HL-60/S4 treated with retinoic acid at 250 ng/mL for 4 days and 3 days (cell line): ENCODE data around the gene HOXB7.

Source experiments
- in situ Hi-C: fragments of 300-500 bp; cut with MboI; formaldehyde crosslinking; loops from 2 replicates; pipeline ENCODE4 v1.7.0; 2022; ENCODE audit warnings: low sequenced_read_pairs

The HOXB7 gene

DNA sequence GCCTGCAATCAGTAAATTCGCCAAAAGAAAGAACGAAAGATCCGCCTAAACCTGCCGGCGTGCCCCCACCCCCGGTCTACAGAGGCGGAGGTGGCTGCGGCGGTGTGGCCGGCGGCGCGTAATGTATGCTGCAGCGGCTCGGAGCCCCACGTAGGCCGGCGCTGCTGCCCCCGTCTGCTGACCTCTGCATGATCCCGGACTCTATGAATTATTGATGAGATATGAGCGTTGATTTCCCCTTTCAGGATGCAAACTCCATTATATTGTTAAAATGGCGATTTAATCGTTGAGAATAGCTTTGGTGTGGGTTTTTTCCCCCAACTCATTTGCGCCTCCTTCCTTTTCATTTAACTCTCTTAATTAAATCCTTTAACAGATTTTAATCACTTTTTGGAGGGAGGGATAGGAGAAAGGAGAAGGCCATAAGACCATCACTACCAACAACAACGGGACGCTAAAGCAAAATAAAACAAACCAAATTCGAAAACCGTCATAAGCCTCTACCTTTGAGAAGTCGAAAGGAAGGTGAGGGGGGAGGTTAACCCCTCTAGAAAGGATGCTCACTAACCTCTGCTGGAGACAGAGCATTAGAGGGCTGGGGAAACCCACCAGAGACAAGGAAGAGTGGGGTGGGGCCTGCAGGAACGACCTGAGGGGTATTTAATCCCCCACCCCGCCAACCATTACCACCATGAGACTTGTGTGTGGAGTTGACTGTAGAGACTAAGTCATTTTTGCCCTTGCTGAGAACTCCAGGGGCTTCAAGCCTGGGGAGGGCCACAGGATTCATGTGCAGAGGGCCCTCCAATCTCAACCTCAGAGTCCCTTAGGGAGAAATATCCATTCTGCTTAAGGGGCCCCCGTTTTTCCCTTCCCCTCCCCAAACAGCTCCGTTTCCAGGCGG is 24.2 kb downstream of the HOXB7 start:
- in situ Hi-C loops: no loop called here

DNA sequence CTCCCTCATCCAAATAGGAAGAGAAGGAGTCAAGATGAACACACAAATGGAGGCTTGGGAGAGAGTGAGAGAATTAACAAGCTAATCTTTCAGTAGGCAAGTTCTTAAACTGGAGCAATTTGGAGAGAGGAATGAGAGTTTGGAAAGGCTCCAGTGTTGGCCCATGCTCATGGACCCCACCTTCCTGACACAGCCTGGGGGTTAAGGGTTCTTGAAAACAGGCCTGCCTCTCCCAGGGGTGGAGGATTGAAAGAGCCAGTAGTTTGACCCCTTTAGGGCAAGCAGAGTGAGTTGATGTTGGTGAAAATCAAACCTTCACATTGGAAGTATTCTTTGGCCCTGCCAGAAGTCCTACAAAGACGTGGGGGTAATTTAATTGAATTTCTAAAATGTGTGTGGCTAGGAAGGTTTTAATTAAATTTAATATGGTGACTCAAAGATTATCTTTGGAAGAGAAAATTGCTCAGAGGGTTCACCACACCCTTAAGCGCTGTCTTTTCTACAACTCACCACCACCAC is 26.5 kb downstream of the HOXB7 start:
- in situ Hi-C loops: no loop called here

DNA sequence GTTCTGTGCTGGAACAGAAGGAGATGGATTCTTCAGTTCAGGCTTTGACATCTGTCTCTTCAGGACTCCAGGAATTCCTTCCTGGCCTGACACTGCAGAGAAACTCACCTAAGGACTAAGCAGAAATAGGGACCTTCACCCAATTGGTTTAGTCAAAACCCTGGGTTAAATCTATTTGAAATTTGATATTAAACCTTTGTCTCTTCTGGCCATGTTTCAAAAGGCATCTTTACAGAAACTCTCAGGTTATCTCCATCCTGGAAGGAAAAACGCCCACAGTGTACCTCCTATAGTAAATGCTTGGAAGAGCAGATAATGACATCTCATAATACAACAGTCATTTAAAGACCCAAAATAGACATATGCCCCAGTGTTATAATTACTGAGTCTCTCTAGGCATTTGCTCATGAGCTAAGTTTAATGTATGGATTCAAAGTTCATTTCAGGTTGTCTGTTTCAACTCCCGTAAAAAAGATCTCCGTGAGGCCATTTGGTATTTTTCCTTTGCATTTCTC is 27.1 kb downstream of the HOXB7 start:
- in situ Hi-C loops: no loop called here

DNA sequence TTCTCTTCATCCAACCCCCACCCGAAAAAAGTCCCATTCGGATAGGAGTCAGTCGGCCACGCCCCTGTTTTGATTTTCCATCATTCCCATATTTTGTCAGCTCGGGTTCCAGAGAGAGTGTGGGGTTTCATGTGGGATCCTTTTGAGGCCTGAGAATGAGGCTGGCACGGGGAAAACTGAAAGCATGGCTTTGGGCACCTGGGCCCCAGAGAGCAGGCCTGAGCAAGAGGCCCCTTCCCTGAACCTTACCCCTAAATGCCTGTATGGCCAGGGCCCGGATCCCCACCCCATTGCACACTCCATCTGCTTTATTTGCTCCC is 28.1 kb downstream of the HOXB7 start:
- in situ Hi-C loops: no loop called here

DNA sequence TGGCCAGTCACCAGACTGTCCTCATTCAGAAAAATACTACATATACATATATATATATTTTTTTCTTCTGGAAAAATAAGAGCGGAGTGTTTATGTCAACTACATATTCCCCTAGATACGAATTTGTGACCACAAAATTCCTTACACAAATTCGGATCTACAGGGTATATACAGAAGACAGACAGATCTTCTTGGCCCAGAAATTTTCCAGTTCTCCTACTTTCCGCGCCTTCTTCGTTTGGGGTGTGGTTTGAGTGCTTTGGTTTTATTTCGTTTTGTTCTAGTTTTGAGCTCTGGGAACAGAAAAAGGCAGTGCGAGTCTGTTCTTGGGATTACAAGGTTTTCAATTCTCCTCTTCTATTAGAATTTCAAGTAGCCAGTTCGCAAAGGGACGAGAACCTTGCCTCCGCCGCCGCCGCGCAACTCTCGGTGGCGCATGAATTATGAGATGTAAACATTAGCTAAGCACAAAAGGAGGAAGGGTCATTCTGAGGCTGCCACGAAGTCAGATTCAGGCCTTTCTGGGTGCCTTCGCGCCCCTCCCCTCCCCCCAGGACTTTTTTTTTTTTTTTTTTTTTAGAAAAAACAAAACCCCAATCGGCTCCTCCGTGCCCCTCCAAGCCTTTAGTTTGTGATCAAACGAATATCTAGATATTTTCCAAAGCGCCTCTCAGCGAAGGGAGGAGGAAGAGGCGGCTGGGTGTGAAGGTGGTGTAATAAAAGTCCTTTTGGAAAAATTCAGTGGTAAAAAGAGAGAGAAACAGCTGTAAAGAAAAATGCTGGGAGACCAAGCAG is 30.9 kb downstream of the HOXB7 start:
- in situ Hi-C loops: no loop called here

DNA sequence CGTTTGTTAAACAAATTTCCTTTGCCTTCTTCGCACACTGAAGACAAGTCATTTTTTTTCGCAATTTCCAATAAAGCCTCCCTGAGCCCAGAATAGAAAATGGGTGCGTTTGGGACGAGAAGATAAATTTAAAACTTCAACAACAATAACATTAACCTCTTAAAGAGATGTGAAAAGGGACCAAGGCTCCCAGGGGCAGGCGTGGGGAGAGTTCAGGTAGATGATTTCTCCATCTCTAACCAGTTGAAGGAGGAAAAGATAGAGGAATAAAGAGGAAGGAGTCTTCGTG is 31.4 kb downstream of the HOXB7 start:
- in situ Hi-C loops: no loop called here

DNA sequence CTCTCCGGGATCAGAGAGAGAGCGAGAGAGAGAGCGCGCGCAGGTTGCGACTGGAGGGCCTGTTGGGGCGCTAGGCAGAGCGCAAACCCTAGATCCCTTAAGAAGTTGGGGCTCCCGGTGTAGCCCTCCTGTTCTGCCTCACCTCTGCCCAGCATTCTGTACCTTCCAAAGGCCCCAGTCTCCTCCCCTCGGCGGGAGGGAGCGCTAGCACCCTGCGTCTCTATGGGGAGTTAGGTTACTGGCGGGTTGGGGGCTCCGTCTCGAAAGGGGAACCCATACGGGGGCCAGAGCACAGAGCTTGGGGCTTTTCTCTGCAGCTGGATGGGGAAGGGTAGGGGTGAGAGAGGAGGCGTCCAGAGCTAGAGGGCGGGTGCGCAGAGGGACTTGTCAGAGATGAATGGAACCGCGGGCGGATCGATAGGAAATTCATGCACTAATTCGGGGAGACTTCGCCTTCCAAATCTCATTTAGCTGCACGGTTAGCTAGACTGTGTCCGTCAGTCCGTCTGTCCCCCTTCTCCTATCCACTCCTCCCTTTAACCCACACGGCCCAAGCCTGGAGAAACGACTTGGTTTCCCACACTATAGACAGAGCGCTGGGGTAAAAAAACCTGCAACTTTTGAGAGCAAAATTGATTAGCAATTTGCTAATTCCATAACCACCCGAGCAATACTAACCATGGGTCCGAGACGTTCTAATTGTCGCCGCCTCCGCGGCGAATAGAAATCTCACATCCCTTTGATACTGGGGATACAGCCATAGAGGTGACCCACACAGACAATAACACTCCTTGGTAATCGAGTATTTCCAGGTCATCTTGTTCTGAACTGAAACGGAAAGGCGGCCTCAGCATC is 32.0 kb downstream of the HOXB7 start:
- in situ Hi-C loops: no loop called here

DNA sequence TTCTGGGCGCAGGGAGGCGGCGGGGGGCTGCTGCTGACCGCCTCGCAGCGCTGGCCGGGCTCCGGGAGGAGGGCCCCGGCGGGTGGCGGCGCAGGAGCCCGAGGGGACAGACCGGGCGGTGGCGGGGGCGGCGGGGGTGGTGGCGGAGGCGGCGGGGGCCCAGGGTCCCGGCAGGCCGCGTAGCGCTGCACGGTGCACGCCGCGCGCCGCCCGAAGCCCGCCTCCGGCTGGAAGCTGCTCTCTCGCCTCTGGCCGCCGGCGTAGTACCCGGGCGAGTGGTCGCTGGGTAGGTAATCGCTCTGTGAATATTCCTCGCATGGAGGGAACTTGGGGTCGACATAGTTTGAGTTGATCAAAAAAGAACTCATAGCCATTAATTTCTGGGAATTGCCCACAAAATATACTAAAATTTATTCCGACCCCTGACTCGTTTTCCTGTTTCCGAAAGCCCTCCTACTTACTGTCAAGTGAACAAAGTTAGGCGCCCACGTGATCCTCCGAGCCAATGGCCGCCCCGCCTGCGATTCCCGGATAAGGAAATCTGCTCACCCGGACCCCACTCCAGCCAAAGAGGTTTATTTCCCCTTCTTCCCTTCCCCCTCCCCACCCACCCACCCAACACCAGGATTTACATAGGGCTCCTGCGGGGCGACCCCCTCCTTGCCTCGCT is 32.7 kb downstream of the HOXB7 start, which contains the start of gene HOXB4:
Gene HOXB4, minus strand, starts transcription at position 405 of the 670 bp plus-strand sequence. Its CDS starts 31 bp downstream, at position 374.
- in situ Hi-C loops: no loop called here

DNA sequence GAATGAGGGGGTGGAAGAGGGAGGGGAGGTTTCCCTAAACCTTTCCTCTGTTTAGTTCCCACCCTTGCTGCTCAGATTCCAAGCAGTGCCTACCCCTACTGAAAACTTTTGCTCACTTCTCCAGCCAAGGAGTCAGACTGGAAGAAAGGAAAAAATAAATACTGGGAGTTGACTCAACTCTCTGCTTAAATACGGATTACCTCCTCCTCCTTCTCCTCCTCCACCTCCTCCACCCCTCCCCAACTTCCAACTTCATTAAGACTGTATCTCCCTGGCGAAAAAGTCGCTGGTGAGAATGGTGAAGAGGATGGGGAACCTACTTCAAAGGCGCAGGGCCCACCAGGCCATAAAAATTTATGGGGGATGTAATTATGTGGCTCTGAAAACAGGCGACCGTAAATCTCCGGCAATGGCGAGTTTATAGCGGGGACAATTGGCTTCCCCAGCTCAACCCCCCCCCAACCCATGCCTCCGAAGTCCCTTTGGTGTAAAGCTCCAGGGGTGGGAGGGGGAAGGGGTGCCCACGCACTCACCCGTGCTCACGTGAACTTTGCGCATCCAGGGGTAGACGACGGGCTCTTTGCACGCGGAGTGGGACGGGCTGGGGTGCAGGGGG is 33.4 kb downstream of the HOXB7 start:
- in situ Hi-C loops: no loop called here

DNA sequence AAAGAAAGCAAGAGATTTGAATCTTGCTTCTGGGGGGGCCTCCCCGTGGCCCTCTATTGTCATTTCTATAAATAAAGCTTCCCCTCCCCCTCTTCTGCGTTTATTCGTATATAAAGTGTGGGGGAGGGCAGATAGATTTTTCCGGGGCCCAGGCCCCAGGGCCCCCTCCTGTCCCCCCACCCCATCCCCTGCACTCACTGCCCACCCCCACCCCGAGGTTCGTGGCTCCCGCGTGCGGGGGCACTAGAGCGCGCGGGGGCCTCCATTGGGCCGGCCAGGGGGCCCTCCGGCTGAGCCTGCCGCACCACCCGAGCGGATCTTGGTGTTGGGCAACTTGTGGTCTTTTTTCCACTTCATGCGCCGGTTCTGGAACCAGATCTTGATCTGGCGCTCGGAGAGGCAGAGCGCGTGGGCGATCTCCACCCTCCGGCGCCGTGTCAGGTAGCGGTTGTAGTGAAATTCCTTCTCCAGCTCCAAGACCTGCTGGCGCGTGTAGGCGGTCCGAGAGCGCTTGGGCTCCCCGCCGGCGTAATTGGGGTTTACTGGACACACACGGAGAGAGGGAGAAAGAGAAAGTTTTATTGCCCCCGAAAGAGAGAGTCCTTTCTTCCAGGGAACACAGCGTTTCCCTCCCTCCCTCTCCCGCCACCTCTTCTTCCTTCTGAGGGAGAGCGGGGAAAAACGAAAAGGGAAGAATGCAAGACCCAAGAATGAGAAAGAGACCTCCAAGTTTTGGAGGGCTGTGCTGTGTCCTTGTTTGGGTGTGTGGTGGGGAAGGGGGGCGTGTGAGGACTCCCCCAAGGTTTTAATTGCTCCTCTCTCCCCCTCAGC is 34.1 kb downstream of the HOXB7 start:
- in situ Hi-C loops: no loop called here

DNA sequence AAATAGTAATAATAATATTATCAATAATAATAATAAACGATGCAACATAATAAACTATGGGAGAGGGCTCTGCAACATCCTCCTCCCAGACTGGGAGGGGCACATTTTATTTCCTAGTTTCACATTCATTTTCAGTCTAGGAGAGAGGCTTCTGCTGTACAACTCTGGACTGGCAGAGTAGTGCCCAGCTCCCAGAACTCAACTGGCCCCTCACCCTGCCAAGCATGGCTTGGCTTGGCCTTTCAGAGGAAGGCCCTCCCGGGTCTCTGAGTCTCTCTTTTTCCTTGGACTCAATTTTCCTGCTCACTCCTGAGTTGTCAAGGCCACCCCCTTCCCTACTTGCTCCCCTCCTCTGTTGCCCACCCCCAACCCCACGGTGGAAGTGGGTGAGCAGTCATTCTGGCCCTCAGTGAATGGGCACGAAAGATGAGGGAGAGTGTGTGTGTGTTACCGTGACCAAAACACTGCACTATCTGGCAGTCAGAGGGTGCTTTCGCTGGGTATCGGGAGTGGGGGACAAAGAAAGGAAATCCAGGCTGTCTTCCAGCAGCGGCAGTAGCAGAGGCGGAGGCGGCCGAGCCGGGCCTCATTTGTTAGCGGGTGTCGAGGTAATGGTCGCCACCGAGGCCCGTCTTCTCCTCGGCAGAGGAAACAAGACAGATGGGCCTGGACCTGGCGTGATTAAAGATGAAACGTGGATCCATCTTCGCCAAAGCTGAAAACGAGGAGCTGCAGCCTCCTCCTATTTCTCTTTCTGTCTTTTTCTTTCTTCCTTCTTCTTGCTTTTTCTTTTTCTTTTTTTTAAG is 34.9 kb downstream of the HOXB7 start:
- in situ Hi-C loops: no loop called here

DNA sequence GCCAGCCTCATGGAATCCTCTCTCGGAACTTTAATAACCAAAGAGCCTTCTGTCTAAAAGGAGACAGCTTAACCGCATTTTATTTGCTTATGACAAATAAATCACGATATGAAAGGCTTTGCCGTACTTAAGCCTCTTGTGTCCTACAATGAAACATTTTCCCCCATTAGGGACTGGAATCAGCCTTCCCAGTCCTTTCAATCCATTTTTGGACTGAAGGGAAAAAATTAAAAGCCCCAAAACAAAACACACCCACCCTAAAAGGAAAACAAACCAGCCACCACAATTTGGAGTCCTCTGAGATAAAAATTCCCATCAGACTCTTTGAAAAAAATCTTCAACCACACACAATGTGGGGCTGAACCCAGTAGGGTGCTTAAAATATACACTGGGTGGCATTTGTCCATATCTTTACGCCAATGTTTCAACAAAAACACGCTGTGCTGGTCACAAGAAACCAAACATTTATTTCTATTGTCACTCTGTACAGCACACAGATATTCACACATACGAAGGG is 35.7 kb downstream of the HOXB7 start:
- in situ Hi-C loops: no loop called here

DNA sequence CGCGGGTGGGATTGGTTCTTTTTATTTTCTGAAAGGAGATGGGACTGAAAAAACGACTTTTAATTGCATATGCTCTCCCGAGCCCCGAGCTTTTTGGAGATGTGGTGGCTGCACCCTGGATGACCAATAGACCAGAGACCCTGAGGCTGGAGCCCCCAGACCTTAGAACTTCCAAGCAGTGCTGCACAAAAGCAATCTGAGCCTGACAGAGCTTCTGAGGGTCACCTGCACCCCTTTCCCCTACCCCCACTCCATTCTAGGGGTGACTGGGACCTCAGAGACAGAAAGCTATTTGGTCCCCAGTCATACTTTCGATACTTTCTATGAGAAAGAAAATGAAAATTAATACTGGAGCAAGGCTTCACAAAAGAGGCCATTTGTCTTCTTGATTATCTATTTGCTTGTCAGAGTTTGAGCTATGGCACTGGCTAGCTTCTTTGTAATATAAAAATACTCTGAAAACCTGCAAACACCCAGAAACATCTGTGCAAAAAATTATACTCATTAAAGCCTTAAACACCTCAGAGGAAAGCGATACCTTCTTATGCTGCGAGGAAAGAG is 36.2 kb downstream of the HOXB7 start:
- in situ Hi-C loops: no loop called here

DNA sequence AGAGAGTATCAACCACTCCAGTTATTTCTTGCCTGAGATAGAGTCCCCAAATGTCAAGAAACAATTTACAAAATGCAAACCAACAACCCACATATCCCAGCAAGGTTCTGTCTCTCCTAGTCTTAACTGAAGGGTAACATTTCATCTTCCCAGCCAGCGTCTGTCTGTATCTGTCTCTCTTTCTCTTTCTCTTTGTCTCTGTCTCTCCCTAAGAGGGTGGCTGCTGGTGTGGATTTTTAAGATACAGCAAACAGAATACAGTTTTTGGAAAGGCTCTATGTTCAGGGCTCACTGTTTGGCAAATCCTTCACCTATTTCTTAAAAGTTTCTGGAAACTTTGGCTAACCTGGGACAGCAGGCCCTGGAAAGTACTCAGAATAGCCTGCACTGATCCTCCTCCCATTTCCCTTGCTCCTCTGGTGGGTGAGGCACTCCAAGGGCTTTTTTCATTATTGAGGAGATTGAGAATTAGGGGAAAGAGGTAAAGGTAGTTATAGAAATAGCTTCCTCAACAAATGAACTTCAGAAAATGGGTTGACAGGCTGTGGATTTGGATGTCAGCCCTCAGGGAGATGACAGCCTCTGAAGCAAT is 38.9 kb downstream of the HOXB7 start:
- in situ Hi-C loops: no loop called here

DNA sequence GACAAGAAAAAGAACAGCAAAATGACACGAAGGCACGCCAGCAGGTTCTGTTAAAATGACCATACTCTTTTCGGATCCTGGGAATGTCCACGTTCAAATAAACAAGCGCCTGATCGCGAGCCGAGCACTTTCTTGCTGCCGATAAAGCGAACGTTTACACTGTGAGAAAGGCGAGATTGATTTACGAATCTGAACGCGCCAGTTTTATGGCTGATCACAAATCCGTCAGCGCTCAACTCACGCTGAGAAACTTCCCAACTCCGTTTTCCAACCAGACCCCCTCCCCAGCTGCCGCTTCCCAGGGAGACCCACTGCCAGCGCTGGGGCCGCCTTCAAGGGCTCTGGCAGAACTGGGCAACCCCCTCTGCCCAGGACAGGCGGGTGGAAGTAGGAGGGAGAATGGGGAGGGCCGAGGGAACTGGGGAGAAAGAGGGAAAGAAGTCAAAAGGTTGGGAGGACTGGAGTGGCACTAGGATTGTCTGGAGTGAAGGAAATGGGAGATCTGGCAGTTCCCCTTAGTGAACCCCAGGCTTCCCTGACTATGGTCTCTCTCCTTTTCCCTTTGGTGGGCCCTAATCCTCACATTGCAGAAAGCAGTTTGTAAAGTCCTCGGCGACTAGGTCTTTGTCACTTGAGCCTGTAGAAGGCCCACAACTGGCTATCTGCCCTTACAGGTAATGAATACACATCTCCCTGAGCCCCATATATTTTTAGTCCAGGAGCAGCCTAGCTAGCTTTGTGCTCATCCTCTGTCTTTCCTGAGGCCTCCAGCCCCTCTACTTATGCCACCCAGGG is 39.6 kb downstream of the HOXB7 start:
- in situ Hi-C loops: no loop called here

DNA sequence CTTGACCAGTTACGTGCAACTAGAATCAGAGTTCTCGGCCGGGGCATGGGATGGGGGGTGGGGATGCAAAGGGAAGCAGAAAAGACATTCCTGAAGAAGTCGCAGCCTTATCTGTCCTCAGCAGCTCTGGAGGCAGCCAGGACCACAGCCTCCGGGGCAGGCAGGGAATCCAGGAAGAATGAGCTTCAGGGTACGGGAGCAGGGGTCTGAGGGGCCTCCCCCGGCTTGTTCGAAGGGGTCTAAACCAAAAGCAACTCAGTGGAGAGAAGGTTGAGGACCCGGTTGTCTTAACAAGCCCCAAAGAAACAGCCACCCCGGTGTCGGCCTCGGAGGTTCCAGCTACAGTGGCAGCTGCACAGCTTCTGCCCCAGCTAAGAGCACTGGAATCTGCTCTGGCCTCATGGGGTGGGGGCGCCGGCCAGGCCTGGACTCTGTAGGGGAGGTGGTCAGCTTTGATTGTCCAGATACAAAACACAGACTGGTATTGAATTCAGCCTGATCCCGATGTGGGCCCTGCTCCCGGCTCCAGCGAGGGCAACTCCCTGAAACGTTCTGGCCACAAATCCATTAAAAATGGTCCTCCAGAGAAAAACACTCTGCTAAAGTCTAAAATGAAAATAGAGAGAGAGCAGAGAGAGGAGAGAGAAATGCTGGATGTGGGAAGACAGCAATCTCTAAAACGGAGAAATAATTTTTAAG is 40.3 kb downstream of the HOXB7 start:
- in situ Hi-C loops: no loop called here
